Measurements from ENCODE around the gene RCBTB1. TPM values are rescaled to one million over a fixed set of nuclear protein-coding genes. Genes with fewer than 3 reads are reported as not detected.
A peak's percentile ranks its signal among the peaks of the same experiment; 100 is the strongest.

RCBTB1 gene
- total RNA-seq, 4 donors from 2014 or later: 5.6 to 10.7 (median 8.1) TPM

DNA sequence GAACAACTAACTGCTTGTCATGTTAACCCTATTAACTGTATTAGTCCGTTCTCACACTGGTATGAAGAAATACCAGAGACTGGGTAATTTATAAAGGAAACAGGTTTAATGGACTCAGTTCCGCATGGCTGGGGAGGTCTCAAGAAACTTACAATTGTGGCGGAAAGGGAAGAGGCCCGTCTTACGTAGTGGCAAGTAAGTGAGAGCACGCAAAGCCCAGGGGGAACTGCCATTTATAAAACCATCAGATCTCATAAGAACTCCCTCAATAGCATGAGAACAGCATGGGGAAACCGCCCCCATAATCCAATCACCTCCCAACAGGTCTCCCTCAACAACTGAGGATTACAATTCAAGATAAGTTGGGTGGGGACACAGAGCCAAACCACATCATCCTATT lies 54.9 kb downstream of the RCBTB1 start:
- Histone ChIP-seq H3K4me3 (no peak overlapping the region), H3K4me1 (no peaks in the 10 kb centered on the region), H3K27me3 (no peaks in the 10 kb centered on the region), H3K9me3 (no peaks in the 10 kb centered on the region), H3K36me3 (peaks cover 0 to 25% (median 0%) of the 10 kb centered on the region in 3 donors), H3K27ac (no peak overlapping the region)
- TF ChIP-seq POLR2A (IDR thresholded peaks at IDR 0.05): no peak
- TF ChIP-seq, protein P1, sequence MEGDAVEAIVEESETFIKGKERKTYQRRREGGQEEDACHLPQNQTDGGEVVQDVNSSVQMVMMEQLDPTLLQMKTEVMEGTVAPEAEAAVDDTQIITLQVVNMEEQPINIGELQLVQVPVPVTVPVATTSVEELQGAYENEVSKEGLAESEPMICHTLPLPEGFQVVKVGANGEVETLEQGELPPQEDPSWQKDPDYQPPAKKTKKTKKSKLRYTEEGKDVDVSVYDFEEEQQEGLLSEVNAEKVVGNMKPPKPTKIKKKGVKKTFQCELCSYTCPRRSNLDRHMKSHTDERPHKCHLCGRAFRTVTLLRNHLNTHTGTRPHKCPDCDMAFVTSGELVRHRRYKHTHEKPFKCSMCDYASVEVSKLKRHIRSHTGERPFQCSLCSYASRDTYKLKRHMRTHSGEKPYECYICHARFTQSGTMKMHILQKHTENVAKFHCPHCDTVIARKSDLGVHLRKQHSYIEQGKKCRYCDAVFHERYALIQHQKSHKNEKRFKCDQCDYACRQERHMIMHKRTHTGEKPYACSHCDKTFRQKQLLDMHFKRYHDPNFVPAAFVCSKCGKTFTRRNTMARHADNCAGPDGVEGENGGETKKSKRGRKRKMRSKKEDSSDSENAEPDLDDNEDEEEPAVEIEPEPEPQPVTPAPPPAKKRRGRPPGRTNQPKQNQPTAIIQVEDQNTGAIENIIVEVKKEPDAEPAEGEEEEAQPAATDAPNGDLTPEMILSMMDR (IDR thresholded peaks at IDR 0.05): no peak
- peak in 1 of 3 donors; percentile 44 for DNase-seq

DNA sequence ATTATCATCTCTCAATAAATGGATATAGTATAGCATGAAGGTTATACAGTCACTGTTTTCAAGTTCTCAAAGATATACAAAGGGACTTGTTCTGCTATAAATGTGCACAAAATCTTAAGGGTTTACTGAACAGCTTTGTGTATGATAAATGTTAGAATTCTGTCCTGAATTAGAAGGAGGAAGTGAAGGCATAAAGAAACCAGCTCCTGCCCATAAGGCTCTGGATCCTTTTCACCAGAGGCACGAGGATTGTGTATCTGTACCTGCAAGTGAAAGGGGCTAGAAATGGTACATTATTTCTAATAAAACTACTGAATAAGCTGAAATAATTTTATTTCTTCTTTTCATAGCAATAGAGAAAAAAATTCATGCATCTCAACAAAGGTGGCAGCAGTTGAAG lies 57.2 kb downstream of the RCBTB1 start:
- Histone ChIP-seq H3K36me3 (peaks cover 0 to 28% (median 0%) of the 10 kb centered on the region in 3 donors), H3K27ac (no peak overlapping the region), H3K9me3 (no peaks in the 10 kb centered on the region), H3K4me1 (no peaks in the 10 kb centered on the region), H3K4me3 (no peak overlapping the region), H3K27me3 (no peaks in the 10 kb centered on the region)
- no peak for TF ChIP-seq POLR2A (IDR thresholded peaks at IDR 0.05)
- TF ChIP-seq, protein P1 (IDR thresholded peaks at IDR 0.05): no peak
- DNase-seq: no peak

DNA sequence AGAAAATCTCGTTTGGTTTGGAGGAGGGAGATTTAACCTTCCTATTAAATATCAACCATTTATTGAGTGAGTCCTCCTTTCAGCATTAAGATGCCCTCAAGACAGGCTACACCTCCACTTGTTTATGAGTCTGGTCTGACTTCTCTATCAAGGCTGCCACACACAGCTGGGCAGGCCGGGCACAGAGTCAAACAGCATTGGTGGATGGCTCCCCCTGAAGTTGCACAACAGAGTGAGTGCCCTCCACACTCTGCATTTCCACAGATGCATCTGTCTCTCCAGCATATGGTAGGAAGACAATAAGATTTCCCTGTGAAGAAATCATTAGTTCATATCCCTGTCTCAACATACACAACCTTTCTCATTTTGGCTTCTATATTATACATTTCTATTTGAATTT lies 58.2 kb downstream of the RCBTB1 start:
- H3K9me3 ChIP-seq: no peaks in the 10 kb centered on the region
- no peaks in the 10 kb centered on the region for H3K4me1 ChIP-seq
- TF ChIP-seq, protein P1 (IDR thresholded peaks at IDR 0.05): no peak
- no peak for TF ChIP-seq POLR2A (IDR thresholded peaks at IDR 0.05)
- H3K27me3 ChIP-seq: no peaks in the 10 kb centered on the region
- no peak overlapping the region for H3K4me3 ChIP-seq
- peaks cover 0 to 35% (median 0%) of the 10 kb centered on the region in 3 donors for H3K36me3 ChIP-seq
- no peak overlapping the region for H3K27ac ChIP-seq
- DNase-seq: no peak

DNA sequence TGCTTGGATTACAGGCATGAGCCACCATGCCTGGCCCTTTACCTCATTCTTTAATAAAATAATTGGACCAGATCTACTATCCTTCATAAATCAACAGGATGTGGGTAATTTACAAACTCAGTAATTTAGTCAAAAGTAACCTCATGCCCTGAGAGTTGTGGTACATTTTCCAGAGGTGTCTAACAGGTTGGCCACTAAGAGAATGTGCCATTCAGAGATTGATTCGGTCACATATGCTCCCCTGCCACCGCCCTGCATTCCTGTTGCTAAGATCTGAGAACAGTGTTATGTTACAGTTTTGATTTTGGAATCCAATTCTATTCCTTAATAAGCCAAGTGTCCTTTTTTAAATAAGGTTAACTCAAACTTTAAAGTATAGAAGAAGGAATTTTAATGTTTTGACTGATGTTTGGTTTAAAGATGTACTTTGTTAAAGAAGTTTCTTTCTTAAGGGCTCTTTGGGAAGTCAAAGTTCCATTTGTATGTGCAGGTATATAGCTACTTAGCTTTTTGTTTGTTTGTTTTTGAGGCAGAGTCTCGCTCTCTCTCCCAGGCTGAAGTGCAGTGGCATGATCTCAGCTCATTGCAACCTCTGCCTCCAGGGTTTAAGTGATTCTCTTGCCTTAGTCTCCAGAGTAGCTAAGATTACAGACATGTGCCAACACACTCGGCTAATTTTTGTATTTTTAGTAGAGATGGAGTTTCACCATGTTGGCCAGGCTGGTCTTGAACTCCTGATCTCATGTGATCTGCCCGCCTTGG lies 60.4 kb downstream of the RCBTB1 start:
- H3K9me3 ChIP-seq: no peaks in the 10 kb centered on the region
- peaks cover 0 to 53% (median 0%) of the 10 kb centered on the region in 3 donors for H3K36me3 ChIP-seq
- DNase-seq: no peak
- H3K4me1 ChIP-seq: no peaks in the 10 kb centered on the region
- no peak overlapping the region for H3K4me3 ChIP-seq
- no peak overlapping the region for H3K27ac ChIP-seq
- no peaks in the 10 kb centered on the region for H3K27me3 ChIP-seq
- TF ChIP-seq, protein P1 (IDR thresholded peaks at IDR 0.05): no peak
- TF ChIP-seq POLR2A (IDR thresholded peaks at IDR 0.05): no peak

DNA sequence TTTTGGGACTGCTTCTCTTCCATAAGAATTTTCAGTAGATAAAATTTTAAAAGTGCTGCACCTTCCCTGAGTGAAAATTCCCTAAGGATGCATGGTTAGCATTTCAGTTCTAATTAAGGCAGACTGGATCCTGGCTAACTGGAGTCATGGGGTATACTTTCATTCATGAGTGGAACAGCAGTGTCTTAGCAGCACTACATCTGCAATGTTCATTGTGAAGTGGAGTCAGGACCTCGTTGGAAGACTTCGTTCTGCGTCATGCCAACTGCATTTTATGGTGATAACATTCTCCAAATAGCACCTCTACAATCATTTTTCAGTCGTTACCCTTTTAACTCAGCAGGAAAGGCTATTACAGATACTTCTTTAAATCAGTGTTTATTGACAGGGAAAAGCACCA lies 64.1 kb downstream of the RCBTB1 start:
- H3K9me3 ChIP-seq: no peaks in the 10 kb centered on the region
- H3K27ac ChIP-seq: no peak overlapping the region
- peaks cover 0 to 69% (median 0%) of the 10 kb centered on the region in 3 donors for H3K36me3 ChIP-seq
- TF ChIP-seq POLR2A (IDR thresholded peaks at IDR 0.05): no peak
- TF ChIP-seq, protein P1 (IDR thresholded peaks at IDR 0.05): no peak
- DNase-seq: no peak
- no peaks in the 10 kb centered on the region for H3K4me1 ChIP-seq
- H3K4me3 ChIP-seq: no peak overlapping the region
- H3K27me3 ChIP-seq: no peaks in the 10 kb centered on the region
